Vagina (tissue), 2 donors: ENCODE data around the gene CPNE6.

Experiments
- CTCF ChIP-seq, 3 experiments: fragments of 450-650 bp in 2 of 3; fragments of 200-600 bp in 1 of 3; sonication (generic) in 1 of 3; IDR thresholded peaks; one replicate each; pipeline ENCODE4 v1.5.1; 2017 to 2019; ENCODE audit warnings: antibody characterized with exemption in 3 of 3, mild to moderate bottlenecking in 2 of 3, moderate library complexity in 2 of 3
- POLR2A ChIP-seq, 2 donors: fragments of 450-650 bp; IDR thresholded peaks; one replicate each; pipeline ENCODE4 v1.6.1; 2017; ENCODE audit warnings: antibody characterized with exemption in 2 of 2, mild to moderate bottlenecking in 2 of 2, moderate library complexity in 2 of 2
- POLR2AphosphoS5 ChIP-seq, 2 donors: sonication (generic); formaldehyde crosslinking; IDR thresholded peaks; one replicate each; pipeline ENCODE4 v1.9.0; 2017; ENCODE audit warnings: antibody characterized with exemption in 2 of 2, mild to moderate bottlenecking in 2 of 2, low read depth in 1 of 2; ENCODE audit not compliant: insufficient read depth in 1 of 2

GRCh38 chr14:24071836-24072430, 571 bp downstream of the CPNE6 start:
- TF ChIP-seq CTCF (IDR thresholded peaks at IDR 0.05): no peak
- TF ChIP-seq POLR2A (IDR thresholded peaks at IDR 0.05): no peak
- no peak for TF ChIP-seq POLR2AphosphoS5 (IDR thresholded peaks at IDR 0.05; ENCODE audit: insufficient read depth in 1 of 2, low read depth in 1 of 2)
